NCI-H774 (cell line): ENCODE measurements around the gene TEKT5.
"Not testable (repeated sequence)": the region's sequence is repeated elsewhere in the genome, so short reads cannot be mapped to it uniquely, and the experiment has no call there.

ENCODE experiments used
- DNase-seq: peaks from one replicate; lab custom pipeline; 2025; lab: John Stamatoyannopoulos, UW

The TEKT5 gene

GRCh38 chr16:10631886-10632285, 62.8 kb downstream of the TEKT5 start:
- no peak for DNase-seq

GRCh38 chr16:10629592-10629963, 65.2 kb downstream of the TEKT5 start:
- no peak for DNase-seq

GRCh38 chr16:10625595-10626357, 69.0 kb downstream of the TEKT5 start:
- no peak for DNase-seq

- DNase-seq: no peak
These were observed 70.2 kb downstream of the TEKT5 start for GRCh38 chr16:10624527-10624926.

GRCh38 chr16:10623059-10623458, 71.7 kb downstream of the TEKT5 start:
- DNase-seq: no peak

GRCh38 chr16:10622036-10622921, 72.5 kb downstream of the TEKT5 start:
- no peak for DNase-seq

- DNase-seq: not testable (repeated sequence)
These were observed 73.3 kb downstream of the TEKT5 start for GRCh38 chr16:10621216-10621949.

- no peak for DNase-seq
These were observed 74.6 kb downstream of the TEKT5 start for GRCh38 chr16:10620120-10620519.

- peak; percentile 53 for DNase-seq
These were observed 75.4 kb downstream of the TEKT5 start for GRCh38 chr16:10619271-10619849.

GRCh38 chr16:10618710-10619209, 76.0 kb downstream of the TEKT5 start:
- DNase-seq: no peak

- no peak for DNase-seq
These were observed 76.9 kb downstream of the TEKT5 start for GRCh38 chr16:10617662-10618420.

- peak; percentile 11 for DNase-seq
These were observed 77.7 kb downstream of the TEKT5 start for GRCh38 chr16:10616756-10617640.

- no peak for DNase-seq
These were observed 78.3 kb downstream of the TEKT5 start for GRCh38 chr16:10616419-10616755.

GRCh38 chr16:10614685-10615084, 80.0 kb downstream of the TEKT5 start:
- no peak for DNase-seq

GRCh38 chr16:10613785-10614485, 80.8 kb downstream of the TEKT5 start:
- DNase-seq: no peak

- no peak for DNase-seq
These were observed 82.0 kb downstream of the TEKT5 start for GRCh38 chr16:10612649-10613179.

GRCh38 chr16:10611825-10612342, 82.8 kb downstream of the TEKT5 start:
- no peak for DNase-seq

GRCh38 chr16:10610499-10611184, 84.1 kb downstream of the TEKT5 start:
- DNase-seq: no peak

GRCh38 chr16:10609402-10609774, 85.3 kb downstream of the TEKT5 start:
- DNase-seq: no peak
